SIG-M5 treated with dmso at 0.1 percent for 504 hours (cell line): ENCODE measurements around the gene CRYL1.
A peak's percentile ranks its signal among the peaks of the same experiment; 100 is the strongest.

ENCODE experiments used
- DNase-seq: peaks from one replicate; lab custom pipeline; 2025; ENCODE audit not compliant: unreplicated experiment; lab: John Stamatoyannopoulos, UW

The CRYL1 gene

DNA sequence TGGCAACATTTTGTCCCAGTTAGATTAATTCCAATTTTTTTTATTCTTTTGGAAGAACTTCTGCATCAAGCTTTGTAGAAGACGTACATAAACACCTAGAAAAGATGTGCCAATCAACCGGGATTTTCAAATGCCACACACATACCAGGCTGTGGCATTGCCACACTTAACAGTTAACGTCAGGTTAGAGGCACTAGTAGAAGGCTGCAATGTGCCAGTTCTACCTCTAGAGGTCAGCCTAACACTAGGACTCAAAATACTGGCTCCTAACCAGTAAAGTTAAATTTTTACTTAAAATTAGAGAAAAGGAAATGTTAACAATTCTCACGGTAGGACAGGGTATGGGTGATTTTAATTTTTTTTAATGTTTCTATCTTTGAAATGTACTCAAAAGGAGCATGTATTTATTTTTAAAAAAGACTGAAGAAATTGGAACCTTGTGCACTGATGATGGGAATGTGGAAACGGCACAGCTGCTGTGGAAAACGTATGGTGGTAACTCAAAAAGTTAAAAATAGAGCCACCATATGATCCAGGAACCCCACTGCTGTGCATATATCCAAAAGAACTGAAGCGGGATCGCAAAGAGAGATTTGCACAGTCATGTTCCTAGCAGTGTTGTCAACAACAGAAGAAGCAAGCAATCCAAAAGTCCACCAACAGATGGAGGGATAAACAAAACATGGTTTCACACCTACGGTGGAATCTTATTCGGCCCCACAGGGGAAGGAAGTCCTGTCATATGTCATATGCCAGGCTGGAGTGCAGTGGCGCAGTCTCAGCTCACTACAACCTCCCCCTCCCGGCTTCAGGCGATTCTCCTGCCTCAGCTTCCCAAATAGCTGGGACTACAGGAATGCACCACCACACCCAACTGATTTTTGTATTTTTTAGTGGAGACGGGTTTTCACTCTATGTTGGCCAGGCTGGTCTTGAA lies 30.3 kb downstream of the CRYL1 start:
- DNase-seq = peak; percentile 74

DNA sequence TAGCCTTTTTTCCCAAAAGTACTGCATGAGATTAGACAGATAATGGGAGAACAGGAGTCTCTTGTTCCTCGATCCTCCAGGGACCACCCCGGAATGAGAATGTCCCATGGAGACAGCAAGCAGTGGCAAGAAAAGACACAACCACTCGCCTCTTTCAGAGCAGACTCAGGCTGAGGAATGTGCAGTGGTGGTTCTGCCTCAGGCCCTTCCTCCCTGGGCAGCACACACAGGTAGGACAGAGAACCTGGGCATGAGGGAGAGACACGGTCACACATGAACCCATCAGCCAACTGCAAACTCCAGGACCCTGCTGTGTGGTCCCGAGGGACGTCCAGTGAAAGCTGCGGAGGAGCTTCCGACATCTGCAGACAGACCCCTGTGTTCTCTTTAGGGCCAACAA lies 31.0 kb downstream of the CRYL1 start:
- no peak for DNase-seq

DNA sequence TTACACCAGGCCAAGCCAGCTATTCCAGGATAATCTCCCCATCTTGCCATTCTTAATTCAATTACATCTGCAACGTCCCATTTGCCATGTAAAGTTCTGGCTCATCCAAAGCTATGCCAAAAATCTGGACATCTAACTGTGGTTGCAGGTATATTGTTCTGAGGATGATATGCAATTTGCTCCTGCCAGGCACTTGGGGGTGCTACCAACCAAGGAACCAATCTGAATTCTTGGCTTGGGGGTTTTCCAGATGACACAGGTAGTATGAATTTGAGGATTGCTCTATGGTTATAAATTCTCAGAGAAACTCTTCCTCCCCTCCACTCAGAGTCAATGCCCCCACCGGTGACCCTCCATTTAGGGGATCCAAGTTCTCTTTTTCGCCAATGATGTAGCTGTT lies 33.0 kb downstream of the CRYL1 start:
- peak; percentile 29 for DNase-seq

DNA sequence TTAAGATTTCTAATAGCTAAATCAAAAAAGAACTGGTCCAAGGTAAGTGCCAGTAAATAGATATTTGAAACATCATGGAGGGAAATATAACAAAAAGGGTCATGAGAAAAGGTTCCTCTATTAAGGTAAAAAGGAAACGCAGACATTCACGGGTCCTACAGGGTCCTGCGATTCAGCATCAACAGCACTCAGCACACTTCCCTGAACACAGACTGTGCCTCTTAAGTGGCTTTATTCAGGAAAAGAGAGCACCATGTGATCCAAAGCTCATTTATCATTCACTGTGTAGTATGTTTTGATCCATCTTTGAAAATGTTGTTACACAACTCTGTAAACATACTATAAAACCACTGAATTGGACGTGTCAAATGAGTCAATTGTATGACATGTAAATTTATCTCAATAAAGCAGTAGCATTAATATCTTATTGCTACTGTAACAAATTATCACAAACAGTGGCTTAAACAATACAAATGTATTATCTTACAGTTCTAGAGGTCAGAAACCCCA lies 33.7 kb downstream of the CRYL1 start:
- no peak for DNase-seq

DNA sequence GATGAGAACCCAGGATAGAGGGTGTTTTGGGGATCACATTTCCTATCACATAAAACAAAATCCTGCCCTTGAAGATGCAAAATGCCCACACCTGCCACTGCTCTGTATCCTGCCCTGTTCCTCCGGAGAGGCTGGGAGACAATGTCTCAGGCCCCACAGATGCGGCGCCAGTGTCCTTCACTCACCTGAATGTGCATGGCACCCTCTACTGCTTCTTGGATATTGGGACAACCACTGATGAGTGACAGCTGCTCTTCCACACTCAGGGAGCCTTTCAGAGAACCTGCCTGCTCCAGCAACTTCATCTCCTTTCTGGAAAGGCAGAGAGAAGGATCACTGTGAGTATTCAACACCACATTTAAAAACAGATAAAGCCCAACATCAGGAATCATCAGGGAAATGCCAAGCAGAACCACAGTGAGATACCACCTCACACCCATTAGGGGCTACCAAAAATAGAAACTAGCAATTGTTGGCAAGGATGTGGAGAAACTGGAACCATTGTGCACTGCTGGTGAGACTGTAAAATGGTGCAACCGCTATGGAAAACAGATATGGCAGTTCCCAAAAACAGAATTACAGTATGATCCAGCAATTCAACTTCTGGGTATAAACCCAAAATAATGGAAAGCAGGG lies 36.4 kb downstream of the CRYL1 start:
- DNase-seq = peak; percentile 41

DNA sequence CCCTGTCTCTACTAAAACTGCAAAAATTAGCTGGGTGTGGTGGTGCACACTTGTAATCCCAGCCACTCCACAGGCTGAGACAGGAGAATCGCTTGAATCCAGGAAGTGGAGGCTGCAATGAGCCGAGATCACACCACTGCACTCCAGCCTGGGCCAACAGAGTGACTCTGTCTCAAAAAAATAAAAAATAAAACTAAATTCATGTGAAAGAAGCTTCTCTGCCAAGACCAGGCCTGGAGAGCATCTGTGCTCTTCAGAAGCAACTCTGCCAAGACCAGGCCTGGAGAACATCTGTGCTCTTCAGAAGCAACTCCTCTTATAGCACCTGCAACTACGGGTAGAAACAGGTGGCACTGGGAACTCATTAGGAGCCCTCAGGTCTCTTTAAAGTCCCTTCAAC lies 37.7 kb downstream of the CRYL1 start:
- DNase-seq = no peak

DNA sequence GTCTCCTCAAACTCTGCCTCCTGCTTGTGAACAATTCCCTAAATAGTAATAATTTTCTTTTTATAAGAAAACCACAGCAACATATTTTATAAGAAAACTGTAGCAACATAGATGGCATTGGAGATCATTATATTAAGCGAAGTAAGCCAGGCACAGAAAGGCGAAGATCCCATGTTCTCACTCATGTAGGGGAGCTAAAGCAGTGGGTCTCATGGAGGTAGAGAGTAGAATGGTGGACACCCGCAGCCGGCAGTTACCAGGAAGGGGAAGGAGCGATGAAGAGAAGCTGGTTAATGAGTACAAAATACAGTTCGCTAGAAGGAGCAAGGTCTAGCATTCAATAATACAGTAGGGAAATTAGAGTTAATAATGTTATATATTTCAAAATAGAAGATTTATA lies 42.9 kb downstream of the CRYL1 start:
- DNase-seq = no peak

DNA sequence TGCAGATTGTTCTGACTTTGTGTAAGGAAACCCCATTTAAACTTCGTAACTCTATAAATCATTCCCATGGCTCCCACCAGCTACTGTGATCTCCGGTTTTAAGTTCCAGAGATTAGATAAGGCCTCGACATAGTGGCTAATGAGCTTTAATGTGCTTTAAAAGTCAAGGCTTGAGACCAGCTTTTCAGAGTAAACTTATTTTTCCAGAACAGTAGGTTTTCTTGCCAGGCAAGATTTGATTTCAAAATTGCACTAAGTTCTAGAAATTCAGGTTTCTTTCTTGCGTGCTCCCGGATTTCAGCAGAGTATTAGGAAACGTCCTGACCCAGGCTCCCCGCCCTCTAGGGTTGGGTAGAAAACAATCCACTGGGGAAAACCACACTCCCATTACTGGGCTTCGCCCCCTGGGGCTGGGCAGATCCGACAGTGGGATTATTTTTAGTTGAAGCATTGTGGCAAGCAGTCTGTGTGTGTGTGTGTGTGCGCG lies 43.3 kb downstream of the CRYL1 start:
- no peak for DNase-seq

DNA sequence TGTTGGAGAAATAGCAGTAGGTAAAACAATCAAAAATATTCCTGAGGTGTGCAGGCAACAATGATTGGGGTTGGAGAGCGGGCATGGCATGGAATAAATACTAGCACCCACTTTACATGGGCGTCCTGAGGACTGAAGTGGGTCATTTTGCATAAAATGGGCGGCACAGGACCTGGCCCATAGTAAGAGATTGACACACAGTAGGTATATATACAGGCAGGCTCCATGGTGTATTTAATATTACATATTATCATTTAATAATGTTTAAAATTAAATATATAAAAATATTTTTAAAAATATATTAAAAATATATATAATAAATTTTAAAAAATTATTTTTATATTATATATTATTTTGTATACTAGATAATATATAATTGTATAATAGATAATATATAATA lies 48.3 kb downstream of the CRYL1 start:
- DNase-seq = no peak

DNA sequence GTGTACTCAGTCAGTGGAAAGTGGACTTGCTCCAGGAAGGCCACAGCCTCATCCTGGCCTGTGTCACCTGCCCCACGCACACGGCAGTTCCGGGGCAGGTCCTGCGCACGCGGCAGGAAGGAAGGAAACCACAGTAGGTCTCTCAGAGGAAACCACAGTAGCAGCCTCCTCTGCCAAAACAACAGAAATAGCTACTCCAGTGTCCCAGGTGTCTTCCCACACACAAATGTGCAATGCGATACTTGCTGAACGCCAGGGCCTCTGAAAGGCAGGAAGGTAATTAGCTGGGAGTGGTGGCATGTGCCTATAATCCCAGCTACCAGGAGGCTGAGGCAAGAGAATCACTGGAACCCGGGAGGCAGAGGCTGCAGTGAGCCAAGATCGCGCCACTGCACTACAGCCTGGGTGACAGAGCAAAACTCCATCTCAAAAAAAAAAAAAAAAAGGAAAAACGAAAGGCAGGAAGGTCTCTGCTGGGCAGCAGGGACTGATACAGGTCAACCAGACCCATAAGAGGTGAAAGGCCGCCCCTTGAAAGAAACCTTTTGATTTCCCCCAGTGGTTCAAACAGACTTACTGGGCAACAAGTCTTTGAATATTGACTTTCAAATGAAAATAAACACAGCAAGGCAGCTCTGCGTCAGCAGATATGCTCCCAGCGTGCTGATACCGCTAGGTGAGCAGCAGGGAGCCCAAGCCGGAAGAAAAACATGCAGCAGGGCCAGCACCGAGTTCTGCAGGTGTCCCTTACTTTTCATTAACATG lies 49.5 kb downstream of the CRYL1 start:
- no peak for DNase-seq

DNA sequence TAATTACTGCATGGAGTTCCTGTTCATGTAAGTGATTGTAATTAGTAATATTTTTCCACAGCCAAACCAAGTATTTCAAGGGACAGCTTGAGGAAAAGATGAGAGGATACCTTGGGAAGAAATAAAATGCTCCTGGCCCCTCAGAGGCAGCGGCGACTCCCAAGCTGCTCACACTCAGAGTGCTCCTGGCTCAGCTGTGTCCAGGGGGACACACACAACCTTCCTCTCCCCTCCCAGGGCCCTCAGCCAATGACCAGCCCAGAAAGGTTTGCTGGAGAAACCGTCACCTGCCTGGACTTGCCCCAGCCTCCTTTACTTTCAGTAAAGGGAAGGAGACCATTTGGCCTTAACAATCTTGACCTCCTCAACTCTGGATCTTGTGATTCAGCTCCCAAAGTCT lies 51.1 kb downstream of the CRYL1 start:
- no peak for DNase-seq

DNA sequence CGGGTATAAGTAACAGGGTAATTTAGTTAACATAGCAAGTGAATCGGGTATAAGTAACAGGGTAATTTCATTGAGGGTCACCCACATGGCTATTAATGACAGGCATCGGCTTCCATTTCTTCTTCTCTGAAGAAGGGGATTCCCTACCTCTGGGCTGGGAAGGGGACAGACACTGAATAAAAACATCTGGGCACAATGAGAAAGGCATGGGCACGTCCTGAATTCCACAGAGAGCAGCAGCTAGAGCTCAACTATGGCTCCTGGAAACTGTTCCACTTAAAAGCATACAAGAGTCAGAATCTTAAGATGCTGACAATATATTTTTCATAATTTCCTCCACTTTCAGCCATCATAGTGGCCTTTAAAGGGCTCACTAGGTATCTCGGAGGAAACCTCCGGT lies 51.8 kb downstream of the CRYL1 start:
- DNase-seq = no peak

DNA sequence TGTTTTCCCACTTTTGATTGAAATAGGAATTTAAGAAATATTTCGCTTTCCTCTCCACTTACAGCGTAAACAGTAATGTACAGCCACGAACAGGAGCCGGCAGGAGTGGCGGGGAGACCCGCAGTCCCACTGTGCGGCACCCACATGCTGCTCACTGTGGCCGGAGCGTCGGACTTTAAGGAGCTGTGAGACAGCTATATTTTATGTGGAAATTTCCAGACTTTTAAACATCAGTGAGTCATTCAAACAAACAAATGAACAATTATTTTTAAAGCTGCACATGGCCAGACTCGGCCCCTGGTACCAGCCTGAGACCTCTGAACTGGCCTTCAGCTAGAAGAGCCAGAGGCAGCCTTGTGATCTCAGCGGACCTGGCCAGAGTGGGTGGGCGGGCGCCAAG lies 52.5 kb downstream of the CRYL1 start:
- DNase-seq = no peak

DNA sequence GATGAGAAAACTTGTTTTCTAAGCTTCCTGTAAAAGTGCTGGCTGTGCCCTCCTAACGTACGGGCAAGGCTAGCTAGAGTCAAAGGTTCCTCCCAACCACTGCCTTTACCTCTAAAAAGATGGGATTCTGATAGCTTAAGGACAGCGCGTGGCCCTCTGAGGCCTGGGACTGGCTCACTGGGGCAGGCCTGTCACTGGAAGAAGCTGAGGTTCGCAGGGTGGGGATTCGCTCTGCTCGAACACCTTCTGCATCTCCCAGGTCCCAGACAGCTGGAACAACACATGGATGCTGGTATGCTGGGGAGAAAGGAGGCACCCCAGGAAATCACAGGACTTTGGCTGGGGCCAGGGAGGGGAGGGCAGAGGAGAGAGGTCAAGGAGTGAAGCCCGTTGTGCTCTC lies 53.1 kb downstream of the CRYL1 start:
- DNase-seq = no peak

DNA sequence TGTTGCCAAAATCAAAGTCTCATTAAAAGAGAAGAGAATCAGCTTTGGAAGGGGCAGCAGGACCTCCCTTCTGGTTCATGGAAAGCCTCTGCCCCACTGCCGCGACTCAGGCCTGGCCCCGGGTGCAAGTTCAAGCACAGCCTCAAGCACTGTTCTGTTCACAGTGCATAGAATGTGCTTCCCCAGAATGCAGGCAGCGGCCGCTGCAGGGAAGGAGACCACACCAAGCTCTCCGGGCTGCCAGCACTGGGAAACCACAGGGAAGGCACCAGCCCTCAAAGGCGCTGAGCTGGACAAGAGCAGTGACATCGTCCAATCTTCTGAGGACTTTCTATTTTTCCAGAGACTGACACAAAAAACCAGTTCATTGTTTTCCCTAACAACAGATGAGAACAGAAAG lies 55.5 kb downstream of the CRYL1 start:
- DNase-seq = no peak

DNA sequence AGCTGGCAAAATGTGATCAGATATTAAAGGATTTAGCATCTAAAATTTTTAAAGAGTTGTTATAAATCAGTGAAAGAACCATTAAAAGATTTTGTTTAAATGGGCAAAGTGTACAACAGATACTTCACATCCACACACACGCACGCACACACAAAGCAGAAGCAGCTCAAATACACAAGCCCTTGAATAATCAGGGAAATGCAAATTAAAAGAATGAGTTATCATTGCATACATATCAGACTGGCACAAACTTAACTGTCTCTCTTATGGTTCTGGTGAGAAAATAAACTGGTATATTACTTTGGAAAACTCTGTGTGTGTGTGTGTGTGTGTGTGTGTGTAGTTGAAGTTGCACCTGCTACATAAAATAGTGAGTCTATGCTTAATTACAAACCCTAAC lies 59.3 kb downstream of the CRYL1 start:
- no peak for DNase-seq

DNA sequence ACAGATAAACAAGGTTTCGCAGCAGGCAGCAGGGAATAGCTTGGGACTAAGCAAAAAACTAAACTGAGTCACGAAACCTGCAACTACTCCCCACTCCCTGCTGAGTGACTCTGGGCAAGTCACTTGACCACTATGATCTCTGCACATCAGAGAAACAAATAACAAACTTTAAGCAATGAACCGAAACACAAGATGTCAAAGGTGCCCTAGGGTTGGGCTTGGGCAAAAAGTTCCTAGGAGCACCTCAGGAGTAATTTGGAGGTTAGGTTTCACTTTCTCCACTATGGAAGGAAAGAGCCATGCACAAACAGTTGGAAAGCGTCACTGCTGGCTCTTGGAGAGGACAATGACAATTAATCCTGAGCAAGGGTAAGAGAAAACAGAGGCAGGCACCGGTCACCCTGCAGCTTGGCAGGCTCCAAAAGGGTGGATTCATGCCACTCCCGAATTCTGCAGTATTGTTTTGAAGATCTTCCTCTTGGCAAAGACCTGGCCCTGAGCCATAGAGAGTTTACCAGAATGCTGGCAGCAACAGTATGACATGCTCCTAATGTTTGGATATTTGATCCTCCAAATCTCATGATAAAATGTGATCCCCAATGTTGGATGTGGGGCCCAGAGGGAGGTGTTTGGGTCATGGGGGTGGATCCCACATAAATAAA lies 60.3 kb downstream of the CRYL1 start:
- DNase-seq = no peak

DNA sequence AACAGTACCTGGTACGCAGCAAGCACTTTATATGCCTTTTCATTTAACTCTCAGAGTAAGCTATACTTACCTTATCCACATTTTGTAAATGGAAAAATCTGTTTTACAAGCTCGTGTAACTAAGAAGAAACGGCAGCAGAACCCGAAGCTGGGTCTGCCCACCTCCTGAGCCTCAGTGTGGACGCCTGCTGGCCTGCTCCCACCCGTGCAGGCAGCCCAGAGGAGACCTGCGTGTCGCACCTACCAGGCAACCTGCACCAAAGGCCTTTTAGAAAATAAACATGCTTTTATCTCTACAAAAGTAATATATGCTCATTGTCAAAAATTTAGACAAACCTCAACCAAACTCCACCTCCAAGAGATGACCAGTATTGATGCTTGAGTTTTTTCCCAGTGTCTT lies 62.7 kb downstream of the CRYL1 start:
- no peak for DNase-seq

DNA sequence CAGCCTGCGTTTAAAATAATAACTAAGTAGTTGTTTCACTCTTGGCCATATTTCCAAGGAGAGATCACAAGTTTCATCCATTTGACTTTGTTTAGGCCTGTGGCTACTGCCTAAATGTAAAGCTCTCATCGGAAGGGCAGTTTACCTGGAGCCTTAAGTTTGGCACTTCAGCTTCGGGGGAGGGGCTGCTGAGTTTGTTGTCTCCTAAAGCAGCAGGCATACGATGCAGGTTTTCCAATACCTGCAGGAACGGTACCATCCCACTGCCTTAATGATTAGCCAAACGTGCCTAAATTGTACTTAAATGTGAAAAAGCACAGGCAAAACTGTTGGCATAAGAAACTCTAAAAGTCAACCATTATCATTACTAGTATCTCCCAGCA lies 63.1 kb downstream of the CRYL1 start:
- DNase-seq = no peak

DNA sequence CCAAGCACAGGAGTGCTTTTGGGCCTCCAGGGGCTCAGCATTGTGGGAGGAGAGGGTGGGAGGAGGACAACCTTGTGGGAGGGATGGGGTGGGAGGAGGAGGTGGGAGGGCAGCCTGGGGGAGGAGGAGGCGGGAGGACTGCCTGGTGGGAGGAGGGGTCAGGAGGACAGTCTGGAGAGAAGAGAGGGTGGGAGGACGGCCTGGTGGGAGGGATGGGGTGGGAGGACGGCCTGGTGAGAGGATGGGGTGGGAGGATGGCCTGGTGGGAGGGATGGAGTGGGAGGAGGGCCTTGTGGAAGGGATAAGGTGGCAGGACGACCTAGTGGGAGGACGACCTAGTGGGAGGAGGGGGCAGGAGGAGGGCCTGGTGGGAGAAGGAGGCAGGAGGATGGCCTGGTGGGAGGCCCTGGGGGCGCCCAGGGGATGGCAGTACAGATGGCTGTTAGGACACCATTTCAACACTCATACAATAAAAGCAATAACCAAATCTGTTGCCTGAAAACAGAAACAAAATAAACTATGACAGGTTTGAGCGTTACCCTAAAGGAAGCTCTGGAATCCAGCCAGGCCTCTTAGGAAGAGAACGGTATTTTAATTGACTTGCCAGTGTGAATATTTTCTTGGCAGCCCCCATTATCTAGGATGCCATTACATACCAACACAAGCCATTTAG lies 63.7 kb downstream of the CRYL1 start:
- DNase-seq = no peak

DNA sequence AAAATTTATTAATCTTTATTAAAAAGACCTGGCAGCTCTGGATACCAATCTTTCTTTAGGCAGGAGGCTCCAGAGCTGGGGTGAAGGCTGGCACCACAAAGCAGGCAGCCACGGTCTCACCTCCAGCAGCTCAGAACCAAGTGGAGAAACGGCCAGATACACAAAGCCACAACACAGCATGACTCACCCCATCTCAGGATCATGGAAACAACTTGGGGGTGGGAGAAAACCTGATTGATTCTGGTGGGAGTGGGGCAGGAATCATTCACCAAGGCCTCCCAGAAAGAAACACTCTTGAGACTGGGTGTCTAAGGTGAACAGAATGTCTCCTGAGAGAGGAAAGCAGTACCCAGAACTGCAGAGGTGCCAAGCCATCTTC lies 64.2 kb downstream of the CRYL1 start:
- DNase-seq = no peak
